Trophoblast cell (in vitro differentiated cells and primary cell): Measurements from ENCODE around the gene MYRF.

Experiments used
- DNase-seq, 2 donors: peaks; one replicate each; pipeline ENCODE4 v3.0.0-alpha.2; 2016
- H2AFZ ChIP-seq: 2 replicates; pipeline ENCODE4 v1.6.1; 2013; ENCODE audit warnings: low read length, moderate library complexity, mild to moderate bottlenecking; ENCODE audit not compliant: insufficient read depth, poor library complexity
- H2AK5ac ChIP-seq: 2 replicates; pipeline ENCODE4 v1.6.1; 2013; ENCODE audit warnings: mild to moderate bottlenecking, low read length
- H2BK120ac ChIP-seq: 2 replicates; pipeline ENCODE4 v1.6.1; 2013; ENCODE audit warnings: low read length, mild to moderate bottlenecking, moderate library complexity; ENCODE audit not compliant: insufficient read depth, poor library complexity
- H2BK12ac ChIP-seq: 2 replicates; pipeline ENCODE4 v1.6.1; 2013; ENCODE audit warnings: mild to moderate bottlenecking, low read length, moderate library complexity
- H2BK5ac ChIP-seq: 2 replicates; pipeline ENCODE4 v1.6.1; 2013; ENCODE audit warnings: low read length, low read depth, moderate library complexity, mild to moderate bottlenecking; ENCODE audit not compliant: poor library complexity
- H3K14ac ChIP-seq: 2 replicates; pipeline ENCODE4 v1.6.1; 2013; ENCODE audit warnings: mild to moderate bottlenecking, low read length
- H3K18ac ChIP-seq: 2 replicates; pipeline ENCODE4 v1.6.1; 2013; ENCODE audit warnings: mild to moderate bottlenecking, low read length
- H3K23ac ChIP-seq: 2 replicates; pipeline ENCODE4 v1.6.1; 2013; ENCODE audit warnings: low read length
- H3K27ac ChIP-seq: 2 replicates; pipeline ENCODE4 v1.5.1; 2013; ENCODE audit warnings: low read depth, mild to moderate bottlenecking, inconsistent platforms, low read length, moderate library complexity
- H3K27me3 ChIP-seq: 2 replicates; pipeline ENCODE4 v1.6.1; 2013; ENCODE audit warnings: inconsistent platforms, mild to moderate bottlenecking, low read length, moderate library complexity; ENCODE audit not compliant: insufficient read depth
- H3K36me3 ChIP-seq, 2 experiments: 1 replicate in 1 of 2; 2 replicates in 1 of 2; pipeline ENCODE4 v1.6.1; 2013; ENCODE audit warnings: low read length in 2 of 2, mild to moderate bottlenecking in 2 of 2, moderate library complexity in 1 of 2; ENCODE audit not compliant: insufficient read depth in 2 of 2, control insufficient read depth in 1 of 2
- H3K4ac ChIP-seq: 2 replicates; pipeline ENCODE4 v1.6.1; 2013; ENCODE audit warnings: low read depth, mild to moderate bottlenecking, low read length, moderate library complexity
- H3K4me1 ChIP-seq, 2 experiments: 1 replicate in 1 of 2; 2 replicates in 1 of 2; pipeline ENCODE4 v1.6.1; 2013; ENCODE audit warnings: low read length in 2 of 2, mild to moderate bottlenecking in 2 of 2, moderate library complexity in 1 of 2; ENCODE audit not compliant: insufficient read depth in 2 of 2, control insufficient read depth in 1 of 2
- H3K4me2 ChIP-seq: 2 replicates; pipeline ENCODE4 v1.6.1; 2013; ENCODE audit warnings: inconsistent platforms, mild to moderate bottlenecking, low read length, moderate library complexity
- H3K4me3 ChIP-seq: 2 replicates; pipeline ENCODE4 v1.5.1; 2013; ENCODE audit warnings: mild to moderate bottlenecking, low read depth, low read length, inconsistent platforms
- H3K79me1 ChIP-seq: one replicate; pipeline ENCODE4 v1.6.1; 2013; ENCODE audit warnings: low read length
- H3K79me2 ChIP-seq: 2 replicates; pipeline ENCODE4 v1.6.1; 2013; ENCODE audit warnings: low read length, mild to moderate bottlenecking; ENCODE audit not compliant: control insufficient read depth, insufficient read depth, poor library complexity
- H3K9ac ChIP-seq: 2 replicates; pipeline ENCODE4 v1.6.1; 2013; ENCODE audit warnings: mild to moderate bottlenecking, low read length
- H3K9me3 ChIP-seq: 2 replicates; pipeline ENCODE4 v1.6.1; 2013; ENCODE audit warnings: low read depth, mild to moderate bottlenecking, control low read depth, inconsistent platforms, low read length; ENCODE audit not compliant: insufficient read depth
- H4K12ac ChIP-seq: 2 replicates; pipeline ENCODE4 v1.6.1; 2013; ENCODE audit warnings: low read depth, mild to moderate bottlenecking, low read length, moderate library complexity
- H4K8ac ChIP-seq: 2 replicates; pipeline ENCODE4 v1.6.1; 2013; ENCODE audit warnings: low read depth, mild to moderate bottlenecking, low read length, moderate library complexity
- H4K91ac ChIP-seq: one replicate; pipeline ENCODE4 v1.6.1; 2013; ENCODE audit warnings: low read depth, mild to moderate bottlenecking, low read length, moderate library complexity
- WGBS: extraction: QIAGEN DNeasy Blood & Tissue Kit; methylation state at CpG from one replicate; pipeline ENCODE4 v1.1.7; 2013; ENCODE audit warnings: missing lambda C conversion rate; ENCODE audit not compliant: insufficient read length, insufficient coverage; ENCODE audit errors: extremely low coverage; 5-methylcytosine and 5-hydroxymethylcytosine counted together

MYRF gene

DNA sequence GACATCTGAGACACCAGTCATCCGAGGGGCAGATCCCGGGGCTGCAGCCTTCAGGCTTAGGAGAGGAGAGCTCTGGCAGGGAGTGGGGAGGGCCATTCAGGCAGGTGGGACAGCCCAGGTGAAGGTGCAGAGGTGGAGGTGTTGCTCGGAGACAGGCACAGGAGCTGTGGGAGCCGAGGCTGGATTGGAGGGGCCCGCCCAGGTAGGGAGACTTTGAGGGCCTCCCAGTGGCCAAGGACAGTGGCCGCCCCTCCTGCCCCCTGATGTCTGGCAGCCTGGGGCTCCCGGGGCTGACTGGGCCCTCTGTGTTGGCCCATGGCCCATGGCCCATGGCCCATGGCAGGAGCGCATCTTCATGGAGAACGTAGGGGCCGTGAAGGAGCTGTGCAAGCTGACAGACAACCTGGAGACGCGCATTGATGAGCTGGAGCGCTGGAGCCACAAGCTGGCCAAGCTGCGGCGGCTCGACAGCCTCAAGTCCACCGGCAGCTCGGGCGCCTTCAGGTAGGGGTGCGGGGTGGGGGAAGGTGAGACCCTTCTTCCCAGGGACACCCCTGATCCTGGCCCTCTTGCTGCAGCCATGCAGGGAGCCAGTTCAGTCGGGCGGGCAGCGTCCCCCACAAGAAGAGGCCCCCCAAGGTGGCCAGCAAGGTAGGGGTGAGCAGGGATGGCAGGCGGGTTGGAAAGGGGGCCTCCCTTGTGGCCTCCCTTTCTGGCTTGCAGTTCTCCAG, 26.6 kb downstream of the MYRF start:
- no CpG with 5 or more reads among the region's 24 CpGs for WGBS

DNA sequence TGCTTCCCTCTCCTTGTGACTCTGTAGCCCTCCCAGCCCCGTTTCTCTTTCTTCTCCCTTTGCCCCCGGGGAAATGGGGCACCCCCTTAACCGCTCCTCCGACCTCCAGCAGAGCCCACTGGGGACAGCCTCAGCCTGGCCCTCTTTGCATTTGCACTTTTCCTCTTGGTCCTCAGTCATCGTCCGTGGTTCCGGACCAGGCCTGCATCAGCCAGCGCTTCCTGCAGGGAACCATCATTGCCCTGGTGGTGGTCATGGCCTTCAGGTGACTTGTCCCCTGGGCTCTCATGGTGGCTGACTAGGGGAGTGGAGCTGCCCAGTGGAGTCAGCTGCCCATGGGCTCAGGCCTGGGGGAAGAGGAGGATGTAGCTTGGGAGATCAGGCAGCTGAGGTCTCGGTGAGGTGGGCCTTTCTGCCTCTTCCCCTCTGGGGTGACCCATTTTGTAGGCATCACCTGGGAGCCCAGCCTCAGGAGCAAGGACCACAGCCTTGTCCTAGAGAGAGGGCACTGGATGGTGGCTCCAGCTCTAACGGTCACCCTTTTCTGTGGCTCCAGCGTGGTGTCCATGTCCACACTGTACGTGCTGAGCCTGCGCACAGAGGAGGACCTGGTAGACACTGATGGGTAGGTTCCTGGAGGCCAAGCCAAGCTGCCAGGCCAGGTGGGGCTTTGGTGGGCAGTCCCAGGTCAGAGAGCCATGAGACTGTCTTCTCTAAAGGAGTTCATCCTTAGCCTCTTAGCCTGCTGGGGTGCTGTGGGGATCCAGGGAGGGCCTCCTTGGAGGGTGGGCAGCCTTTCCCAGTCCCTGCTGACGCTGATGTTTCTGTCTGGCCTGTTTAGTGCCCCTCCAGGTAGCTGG, 27.5 kb downstream of the MYRF start:
- H2BK5ac ChIP-seq, result no peak overlapping the region
- no peak overlapping the region for H2AFZ ChIP-seq
- no peak overlapping the region for H3K18ac ChIP-seq
- no peak overlapping the region for H3K4me2 ChIP-seq
- H3K4me3 ChIP-seq, result no peak overlapping the region
- H3K9me3 ChIP-seq, result peaks cover 5% of the 10 kb centered on the region
- H3K36me3 ChIP-seq, result peaks cover 21 to 23% of the 10 kb centered on the region in 2 experiments
- no peaks in the 10 kb centered on the region for H3K27me3 ChIP-seq
- H3K14ac ChIP-seq, result peak overlapping the region; percentile 7
- peaks cover 2% of the 10 kb centered on the region for H3K79me2 ChIP-seq
- no peak overlapping the region for H3K23ac ChIP-seq
- H4K91ac ChIP-seq, result peak overlapping the region; percentile 17
- no CpG with 5 or more reads among the region's 14 CpGs for WGBS
- peak overlapping the region; percentile 27 for H2AK5ac ChIP-seq
- H3K79me1 ChIP-seq, result no peaks in the 10 kb centered on the region
- H3K27ac ChIP-seq, result no peak overlapping the region
- no peak for DNase-seq
- H2BK120ac ChIP-seq, result no peak overlapping the region
- H3K4me1 ChIP-seq, result peaks cover 25 to 34% of the 10 kb centered on the region in 2 experiments
- H3K9ac ChIP-seq, result no peak overlapping the region
- no peak overlapping the region for H4K12ac ChIP-seq
- no peak overlapping the region for H4K8ac ChIP-seq
- no peak overlapping the region for H3K4ac ChIP-seq
- peak overlapping the region; percentile 10 for H2BK12ac ChIP-seq

More for the DNA sequence above, 26.6 kb downstream of the MYRF start:
- Histone ChIP-seq H3K4me2 (no peak overlapping the region), H2AFZ (no peak overlapping the region), H2BK120ac (no peak overlapping the region), H3K79me1 (peaks cover 2% of the 10 kb centered on the region), H3K27ac (no peak overlapping the region), H4K12ac (no peak overlapping the region), H3K79me2 (peaks cover 2% of the 10 kb centered on the region), H2AK5ac (no peak overlapping the region), H3K18ac (no peak overlapping the region), H3K9ac (no peak overlapping the region), H4K8ac (no peak overlapping the region), H3K23ac (no peak overlapping the region), H4K91ac (no peak overlapping the region), H2BK5ac (no peak overlapping the region), H2BK12ac (no peak overlapping the region), H3K27me3 (no peaks in the 10 kb centered on the region), H3K14ac (no peak overlapping the region), H3K36me3 (peaks cover 15 to 17% of the 10 kb centered on the region in 2 experiments), H3K4ac (no peak overlapping the region), H3K4me3 (no peak overlapping the region), H3K9me3 (peaks cover 5% of the 10 kb centered on the region), H3K4me1 (peaks cover 25 to 29% of the 10 kb centered on the region in 2 experiments)
- DNase-seq, result no peak

DNA sequence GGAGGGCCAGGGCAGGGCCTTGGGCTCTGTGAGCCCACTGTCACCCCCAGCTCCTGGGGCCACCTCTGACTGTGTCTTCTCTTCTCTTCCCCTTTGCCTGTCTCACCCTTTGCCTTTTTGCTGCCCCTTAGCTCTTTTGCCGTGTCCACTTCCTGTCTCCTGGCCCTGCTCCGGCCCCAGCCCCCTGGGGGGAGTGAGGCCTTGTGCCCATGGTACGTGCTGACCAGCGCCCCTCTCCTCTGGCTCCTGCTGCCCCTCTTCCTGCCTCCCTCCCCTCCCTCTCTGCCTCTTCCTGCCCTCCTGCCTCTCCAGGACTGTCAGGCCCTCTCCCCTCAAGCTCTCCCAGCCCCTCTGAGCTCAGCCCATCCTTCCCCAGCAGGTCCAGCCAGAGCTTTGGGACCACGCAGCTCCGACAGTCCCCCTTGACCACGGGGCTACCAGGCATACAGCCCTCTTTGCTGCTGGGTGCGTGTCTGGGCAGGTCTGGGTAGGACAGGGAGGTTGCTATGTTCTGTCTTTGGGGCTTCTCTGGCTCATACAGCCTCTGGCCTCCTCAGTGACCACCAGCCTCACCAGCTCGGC, 28.2 kb downstream of the MYRF start:
- no peak overlapping the region for H3K27ac ChIP-seq
- DNase-seq, result no peak
- H2BK12ac ChIP-seq, result peak overlapping the region; percentile 10
- no peak overlapping the region for H2BK120ac ChIP-seq
- H3K79me2 ChIP-seq, result peaks cover 2% of the 10 kb centered on the region
- WGBS, result no CpG with 5 or more reads among the region's 9 CpGs
- H4K91ac ChIP-seq, result peak overlapping the region; percentile 17
- H3K14ac ChIP-seq, result peak overlapping the region; percentile 4
- no peaks in the 10 kb centered on the region for H3K27me3 ChIP-seq
- H4K12ac ChIP-seq, result no peak overlapping the region
- H3K9ac ChIP-seq, result no peak overlapping the region
- peak overlapping the region; percentile 0 for H2AK5ac ChIP-seq
- no peaks in the 10 kb centered on the region for H3K79me1 ChIP-seq
- H2AFZ ChIP-seq, result peak overlapping the region; percentile 1
- H3K4me1 ChIP-seq, result peaks cover 25 to 34% of the 10 kb centered on the region in 2 experiments
- no peak overlapping the region for H3K4me3 ChIP-seq
- H2BK5ac ChIP-seq, result no peak overlapping the region
- no peak overlapping the region for H3K4me2 ChIP-seq
- H3K4ac ChIP-seq, result peak overlapping the region; percentile 0
- peaks cover 29 to 30% of the 10 kb centered on the region in 2 experiments for H3K36me3 ChIP-seq
- H4K8ac ChIP-seq, result peak overlapping the region; percentile 10
- peaks cover 7% of the 10 kb centered on the region for H3K9me3 ChIP-seq
- H3K23ac ChIP-seq, result no peak overlapping the region
- no peak overlapping the region for H3K18ac ChIP-seq

DNA sequence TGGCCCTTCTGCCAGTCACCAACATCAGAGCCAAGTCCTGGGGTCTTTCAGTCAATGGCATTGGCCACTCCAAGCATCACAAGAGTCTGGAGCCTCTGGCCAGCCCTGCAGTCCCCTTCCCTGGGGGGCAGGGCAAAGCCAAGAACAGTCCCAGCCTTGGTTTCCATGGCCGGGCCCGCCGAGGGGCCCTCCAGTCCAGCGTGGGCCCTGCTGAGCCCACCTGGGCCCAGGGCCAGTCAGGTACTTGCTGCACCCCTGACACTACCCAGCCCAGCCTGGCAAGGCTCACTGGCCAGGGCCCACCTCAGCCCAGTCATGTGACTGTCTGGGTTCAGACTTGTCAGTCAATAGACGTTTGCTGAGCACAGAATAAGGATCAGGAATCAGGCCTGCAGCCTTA, 29.1 kb downstream of the MYRF start:
- no peak for DNase-seq
- Histone ChIP-seq H4K12ac (no peak overlapping the region), H3K4me1 (peaks cover 25 to 34% of the 10 kb centered on the region in 2 experiments), H2BK120ac (peak overlapping the region; percentile 8), H2AFZ (no peak overlapping the region), H3K9ac (no peak overlapping the region), H4K91ac (no peak overlapping the region), H3K14ac (no peak overlapping the region), H3K9me3 (peaks cover 7% of the 10 kb centered on the region), H3K79me2 (peaks cover 2% of the 10 kb centered on the region), H3K18ac (no peak overlapping the region), H3K27ac (no peak overlapping the region), H3K79me1 (no peaks in the 10 kb centered on the region), H3K27me3 (no peaks in the 10 kb centered on the region), H4K8ac (no peak overlapping the region), H3K4me2 (no peak overlapping the region), H3K36me3 (peaks cover 38 to 40% of the 10 kb centered on the region in 2 experiments), H2BK12ac (no peak overlapping the region), H3K4me3 (no peak overlapping the region), H3K23ac (no peak overlapping the region), H2BK5ac (no peak overlapping the region), H2AK5ac (peak overlapping the region; percentile 40), H3K4ac (no peak overlapping the region)
- WGBS, result no CpG with 5 or more reads among the region's 5 CpGs
